ENCODE measurements around the gene CCDC83.
A peak's percentile ranks its signal among the peaks of the same experiment; 100 is the strongest.

DNA sequence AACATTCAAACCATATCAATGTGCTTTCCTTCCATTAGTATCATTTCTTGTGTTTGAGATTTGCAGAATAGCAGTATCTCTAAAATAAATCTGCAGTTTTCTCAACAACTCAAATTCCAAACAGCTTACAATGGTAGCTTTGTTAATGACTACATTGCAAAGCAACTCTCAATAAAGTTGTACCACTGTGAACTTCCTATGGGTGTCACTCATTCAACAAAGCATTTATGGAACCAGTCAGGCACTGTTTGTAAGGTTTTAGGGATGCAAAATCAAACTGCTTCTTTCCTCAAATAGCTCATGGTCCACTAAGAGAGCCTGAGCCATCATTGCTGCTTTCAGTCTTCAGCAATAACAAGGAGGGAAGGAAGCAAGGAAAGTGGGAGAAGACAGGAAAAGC, 91.0 kb downstream of the CCDC83 start:
- peak in 1 of 2 donors; percentile 26 for TF ChIP-seq EP300 (IDR thresholded peaks at IDR 0.05)
- TF ChIP-seq, protein P1, sequence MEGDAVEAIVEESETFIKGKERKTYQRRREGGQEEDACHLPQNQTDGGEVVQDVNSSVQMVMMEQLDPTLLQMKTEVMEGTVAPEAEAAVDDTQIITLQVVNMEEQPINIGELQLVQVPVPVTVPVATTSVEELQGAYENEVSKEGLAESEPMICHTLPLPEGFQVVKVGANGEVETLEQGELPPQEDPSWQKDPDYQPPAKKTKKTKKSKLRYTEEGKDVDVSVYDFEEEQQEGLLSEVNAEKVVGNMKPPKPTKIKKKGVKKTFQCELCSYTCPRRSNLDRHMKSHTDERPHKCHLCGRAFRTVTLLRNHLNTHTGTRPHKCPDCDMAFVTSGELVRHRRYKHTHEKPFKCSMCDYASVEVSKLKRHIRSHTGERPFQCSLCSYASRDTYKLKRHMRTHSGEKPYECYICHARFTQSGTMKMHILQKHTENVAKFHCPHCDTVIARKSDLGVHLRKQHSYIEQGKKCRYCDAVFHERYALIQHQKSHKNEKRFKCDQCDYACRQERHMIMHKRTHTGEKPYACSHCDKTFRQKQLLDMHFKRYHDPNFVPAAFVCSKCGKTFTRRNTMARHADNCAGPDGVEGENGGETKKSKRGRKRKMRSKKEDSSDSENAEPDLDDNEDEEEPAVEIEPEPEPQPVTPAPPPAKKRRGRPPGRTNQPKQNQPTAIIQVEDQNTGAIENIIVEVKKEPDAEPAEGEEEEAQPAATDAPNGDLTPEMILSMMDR (IDR thresholded peaks at IDR 0.05) = peak in 3 of 5 experiments; percentile 17 to 34 (median 22)
- TF ChIP-seq POLR2A (IDR thresholded peaks at IDR 0.05) = no peak
